ENCODE measurements around the gene CCDC92B.

GRCh38 chr17:2797637-2798036 lies 48.2 kb upstream of the CCDC92B start:
- TF ChIP-seq CTCF (conservative IDR thresholded peaks at IDR 0.05; ENCODE audit: low read depth, low read length), result no peak
- TF ChIP-seq EZH2 (IDR thresholded peaks at IDR 0.05; ENCODE audit: borderline replicate concordance, low read depth, low read length, poor library complexity, severe bottlenecking), result no peak
